ENCODE results near the gene MYO15A. TPM values are rescaled to one million over a fixed set of nuclear protein-coding genes. Genes with fewer than 3 reads are reported as not detected.

MYO15A gene
- 1 to 10 TPM in 1 of 2 donors, under 1 TPM in 1; 0.67 to 1.4 TPM for total RNA-seq

DNA sequence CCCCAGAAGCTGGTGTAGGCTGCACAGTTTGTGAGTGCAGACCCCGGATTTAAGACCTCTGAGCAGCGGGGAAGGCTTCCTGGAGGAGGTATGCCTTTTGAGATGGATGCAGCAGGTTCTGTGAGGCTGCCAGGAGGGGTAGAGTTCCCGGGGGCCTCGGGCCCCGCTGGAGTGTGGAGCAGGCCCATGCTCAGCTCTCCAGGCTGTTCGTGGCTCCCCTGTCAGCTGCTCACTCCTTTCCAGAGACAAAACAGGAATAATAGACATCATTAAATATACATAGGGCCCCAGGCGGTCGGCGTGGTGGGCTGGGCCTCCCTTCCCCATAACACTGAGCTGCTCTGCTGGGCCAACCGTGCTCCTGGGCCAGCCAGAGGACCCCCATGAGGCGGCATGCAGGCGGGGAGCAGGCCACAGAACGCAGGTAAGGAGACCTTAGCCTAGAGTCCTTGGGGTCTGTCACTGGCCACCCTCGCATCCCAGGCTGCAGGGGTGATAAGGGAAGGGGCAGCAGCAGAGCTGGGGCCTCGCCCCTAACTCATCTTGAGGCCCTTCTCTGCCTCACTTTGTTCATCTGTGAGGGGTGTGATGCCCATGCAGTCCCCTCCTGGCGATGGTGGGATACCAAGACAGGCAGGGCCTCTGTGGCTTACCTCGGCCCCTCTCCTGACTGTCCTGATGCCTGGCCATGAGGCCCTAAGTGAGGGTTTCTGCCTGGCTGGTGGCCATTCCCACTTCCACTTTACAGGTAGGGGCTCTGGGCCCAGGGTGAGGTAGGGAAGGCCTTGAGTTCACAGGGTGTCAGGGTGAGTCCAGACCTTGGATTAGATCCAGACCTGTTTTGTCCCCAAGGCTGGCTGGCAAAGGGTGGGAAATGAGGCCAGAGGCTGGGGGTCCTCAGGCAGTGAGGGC is at the start of gene MYO15A:
Gene MYO15A, plus strand, starts transcription at position 356 of the 912 bp plus-strand sequence. CDS start 10,045 bp downstream, outside the sequence.

DNA sequence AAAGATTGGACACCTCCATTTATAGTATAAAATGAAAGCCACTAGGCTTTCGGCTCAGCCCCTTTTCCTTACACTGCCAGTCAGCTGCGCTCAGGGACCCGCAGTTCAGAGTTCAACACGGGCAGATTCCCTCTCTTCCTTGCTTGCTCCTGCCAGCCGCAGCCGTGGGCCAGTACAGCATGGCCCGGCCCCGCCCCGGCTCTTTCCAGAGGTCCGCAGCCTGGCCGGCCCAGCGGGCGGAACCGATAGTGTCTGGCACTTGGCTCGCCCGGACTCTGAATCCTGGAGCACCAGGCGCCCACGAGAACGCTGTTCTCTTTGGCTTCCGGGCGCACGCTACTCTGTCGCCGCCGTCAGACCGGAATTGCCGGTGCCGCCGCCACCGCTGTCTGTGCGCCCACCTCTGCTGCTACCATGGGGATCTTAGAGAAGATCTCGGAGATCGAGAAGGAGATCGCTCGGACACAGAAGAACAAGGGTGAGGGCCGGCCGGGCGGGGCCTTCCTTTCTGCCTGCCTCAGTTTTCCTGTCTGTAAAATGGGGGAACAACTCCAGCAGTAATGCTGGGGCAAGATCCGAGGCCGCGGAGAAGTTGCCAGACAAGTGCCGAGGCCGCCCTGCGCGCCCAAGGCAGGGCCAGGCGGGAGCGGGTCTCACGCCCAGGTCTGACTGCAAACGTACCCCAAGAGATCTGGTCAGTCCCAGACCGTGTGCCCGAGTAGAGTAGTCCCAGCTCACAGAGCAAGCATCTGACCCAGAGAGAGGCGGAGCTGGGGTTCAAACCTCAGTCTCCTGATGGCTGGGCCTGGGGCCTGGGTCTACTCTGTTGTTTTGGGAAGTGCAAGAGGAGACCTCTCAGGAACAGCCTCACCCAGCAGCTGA is 20.7 kb upstream of the MYO15A start, which contains the start of gene DRG2:
Gene DRG2, plus strand, starts transcription at position 339 of the 882 bp plus-strand sequence. Its CDS starts 76 bp downstream, at position 415.

DNA sequence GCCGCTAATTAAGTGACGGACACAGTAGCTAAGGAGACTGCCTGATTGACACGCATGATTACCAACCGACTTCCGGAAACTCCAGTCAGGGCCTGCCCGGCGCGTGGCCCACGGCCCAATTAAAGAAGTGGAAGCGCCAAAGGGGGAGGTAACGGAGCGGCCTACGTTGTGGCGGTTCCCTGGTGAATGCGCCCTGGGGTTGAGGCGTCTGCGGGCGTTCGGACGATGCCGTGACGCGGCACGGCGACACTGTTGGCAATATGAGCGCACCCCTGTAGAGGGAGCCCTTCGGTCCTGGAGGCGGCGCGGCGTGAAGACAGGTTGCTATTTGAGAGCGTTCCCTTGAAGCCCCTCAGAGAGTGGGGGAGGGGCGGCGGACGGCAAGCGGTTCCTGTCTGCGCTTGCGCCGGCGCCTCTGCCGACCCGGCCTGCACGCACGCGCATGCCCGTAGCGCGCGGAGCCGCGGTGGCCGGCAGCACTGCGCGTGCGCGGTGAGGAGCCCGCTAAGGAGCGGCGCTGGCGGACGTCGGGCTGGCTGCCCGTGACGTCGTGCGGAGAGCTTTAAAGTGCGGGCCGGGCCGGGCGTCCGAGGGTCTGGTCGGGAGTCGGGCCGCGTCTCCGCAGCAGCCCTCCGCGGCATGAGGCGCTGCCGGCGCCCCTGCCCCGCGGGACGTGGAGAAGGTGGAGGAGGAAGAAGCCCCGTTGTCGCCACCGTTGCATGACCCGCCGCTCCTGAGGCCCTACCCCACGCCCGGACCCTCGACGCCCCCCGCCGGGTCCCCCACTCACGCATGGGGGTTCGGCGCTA is 75.0 kb downstream of the MYO15A start, which contains the start of gene ALKBH5:
Gene ALKBH5, plus strand, starts transcription at position 495 of the 809 bp plus-strand sequence. CDS start 416 bp downstream, outside the sequence.

GRCh38 chr17:18225121-18225641 is 116.6 kb downstream of the MYO15A start, which contains the start of gene LLGL1:
Gene LLGL1, plus strand, starts transcription at chr17:18225635. Its CDS starts 48 bp downstream, at chr17:18225683.

Other genes with a start within 250 kb of the MYO15A start
- 10 to 100 TPM; 34.6 to 45.8 TPM for gene TOM1L2, start 136.4 kb upstream of the MYO15A start, total RNA-seq
- gene DRC3, start 135.9 kb upstream of the MYO15A start, total RNA-seq, result 1 to 10 TPM in 1 of 2 donors, under 1 TPM in 1; 0.69 to 4.3 TPM
- gene ATPAF2, start 69.6 kb upstream of the MYO15A start, total RNA-seq, result 10 to 100 TPM; 13.1 to 18.0 TPM
- 1 to 10 TPM; 8.3 TPM for gene GID4, start 69.3 kb upstream of the MYO15A start, total RNA-seq
- gene DRG2, start 20.8 kb upstream of the MYO15A start, total RNA-seq, result 10 to 100 TPM; 33.0 to 40.6 TPM
- 100 to 1,000 TPM in 1 of 2 donors, 10 to 100 TPM in 1; 91.5 to 106 TPM for gene ALKBH5, start 75.1 kb downstream of the MYO15A start, total RNA-seq
- gene LLGL1, start 116.9 kb downstream of the MYO15A start, total RNA-seq, result 10 to 100 TPM; 27.3 to 30.3 TPM
- 100 to 1,000 TPM; 127 to 166 TPM for gene FLII, start 150.0 kb downstream of the MYO15A start, total RNA-seq
- 10 to 100 TPM; 13.1 to 15.7 TPM for gene MIEF2, start 151.9 kb downstream of the MYO15A start, total RNA-seq
- gene TOP3A, start 206.2 kb downstream of the MYO15A start, total RNA-seq, result 10 to 100 TPM; 42.6 to 44.4 TPM
- 10 to 100 TPM; 25.8 to 28.0 TPM for gene SMCR8, start 206.5 kb downstream of the MYO15A start, total RNA-seq

Measured in melanocyte of skin (primary cell).